Activated CD8-positive, alpha-beta memory T cell treated with anti-CD3 and anti-CD28 coated beads, Interleukin-2, amount 50 U/mL, for 48 hours (primary cell): ENCODE results near the gene DGCR2.

Source experiments
- DNase-seq: peaks from one replicate; pipeline ENCODE4 v3.0.0-alpha.2; 2020

DGCR2 gene

GRCh38 chr22:19126309-19127273 lies 4.4 kb upstream of the DGCR2 start:
- no peak for DNase-seq

GRCh38 chr22:19125474-19126308 lies 3.5 kb upstream of the DGCR2 start:
- no peak for DNase-seq

- DNase-seq = no peak
Measured at GRCh38 chr22:19125011-19125410, 2.8 kb upstream of the DGCR2 start.

GRCh38 chr22:19124377-19124776 lies 2.2 kb upstream of the DGCR2 start:
- DNase-seq = no peak

- no peak for DNase-seq
Measured at GRCh38 chr22:19123936-19124335, 1.7 kb upstream of the DGCR2 start.

GRCh38 chr22:19122752-19123492 lies 710 bp upstream of the DGCR2 start:
- DNase-seq = no peak

- DNase-seq = peak; percentile 69
Measured at GRCh38 chr22:19121631-19122142, 525 bp downstream of the DGCR2 start.

GRCh38 chr22:19120829-19121630 lies 1.2 kb downstream of the DGCR2 start:
- no peak for DNase-seq

GRCh38 chr22:19119949-19120348 lies 2.3 kb downstream of the DGCR2 start:
- DNase-seq = no peak

- no peak for DNase-seq
Measured at GRCh38 chr22:19118329-19118880, 3.8 kb downstream of the DGCR2 start.

- no peak for DNase-seq
Measured at GRCh38 chr22:19117111-19117512, 5.1 kb downstream of the DGCR2 start.

GRCh38 chr22:19115628-19116027 lies 6.6 kb downstream of the DGCR2 start:
- no peak for DNase-seq

GRCh38 chr22:19114984-19115552 lies 7.1 kb downstream of the DGCR2 start:
- no peak for DNase-seq

- DNase-seq = no peak
Measured at GRCh38 chr22:19113429-19113828, 8.8 kb downstream of the DGCR2 start.

GRCh38 chr22:19111584-19111983 lies 10.6 kb downstream of the DGCR2 start:
- DNase-seq = no peak

GRCh38 chr22:19111140-19111539 lies 11.1 kb downstream of the DGCR2 start:
- DNase-seq = no peak

GRCh38 chr22:19110646-19111045 lies 11.6 kb downstream of the DGCR2 start:
- DNase-seq = no peak

- DNase-seq = no peak
Measured at GRCh38 chr22:19110064-19110458, 12.2 kb downstream of the DGCR2 start.

- DNase-seq = no peak
Measured at GRCh38 chr22:19109198-19110063, 12.8 kb downstream of the DGCR2 start.

- DNase-seq = no peak
Measured at GRCh38 chr22:19108807-19109197, 13.4 kb downstream of the DGCR2 start.
